Naive thymus-derived CD4-positive, alpha-beta T cell (primary cell): ENCODE data around the gene NACA. TPM values are rescaled to one million over a fixed set of nuclear protein-coding genes. Genes with fewer than 3 reads are reported as not detected.
A peak's percentile ranks its signal among the peaks of the same experiment; 100 is the strongest.
"Not testable (repeated sequence)": the region's sequence is repeated elsewhere in the genome, so short reads cannot be mapped to it uniquely, and the experiment has no call there.

ENCODE experiments used
- ATAC-seq: fragments of 150-1000 bp; cut with Tn5 transposase; 2 replicates; pipeline ENCODE4 v1.10.0; 2021; ENCODE audit warnings: mild to moderate bottlenecking, moderate library complexity
- CTCF ChIA-PET: fragments of 350-600 bp; sonication (Branson Sonifier 250); formaldehyde crosslinking; loops from one replicate; lab custom pipeline; 2021; ENCODE audit warnings: antibody characterized with exemption; lab: Charles Lee
- POLR2A ChIA-PET: fragments of 350-600 bp; sonication (Branson Sonifier 250); formaldehyde crosslinking; loops from one replicate; lab custom pipeline; 2021; ENCODE audit warnings: antibody characterized with exemption, inconsistent platforms; lab: Charles Lee
- DNase-seq, 9 donors: peaks; one replicate each; pipeline versions ENCODE4 v3.0.0 to v3.0.0-alpha.2; 2020 to 2022; ENCODE audit warnings: mixed read lengths in 1 of 9
- H3K27ac ChIP-seq: one replicate; pipeline ENCODE4 v1.7.0; 2013; ENCODE audit warnings: mild to moderate bottlenecking, low read depth, low read length, moderate library complexity
- H3K27me3 ChIP-seq, 2 donors: one replicate each; pipeline ENCODE4 v1.7.0; 2013; ENCODE audit warnings: low read length in 2 of 2, mild to moderate bottlenecking in 2 of 2, moderate library complexity in 2 of 2; ENCODE audit not compliant: control insufficient read depth in 2 of 2, insufficient read depth in 2 of 2
- H3K36me3 ChIP-seq, 3 experiments: 1 replicate in 2 of 3; 2 replicates in 1 of 3; pipeline ENCODE4 v1.7.0; 2013; ENCODE audit warnings: low read length in 3 of 3, mild to moderate bottlenecking in 3 of 3, moderate library complexity in 1 of 3; ENCODE audit not compliant: insufficient read depth in 3 of 3, control insufficient read depth in 2 of 3
- H3K4me1 ChIP-seq, 2 donors: one replicate each; pipeline ENCODE4 v1.7.0; 2013; ENCODE audit warnings: low read length in 2 of 2, mild to moderate bottlenecking in 2 of 2, moderate library complexity in 1 of 2; ENCODE audit not compliant: control insufficient read depth in 2 of 2, insufficient read depth in 2 of 2
- H3K4me3 ChIP-seq: 2 replicates; pipeline ENCODE4 v1.7.0; 2013; ENCODE audit warnings: mild to moderate bottlenecking, low read length
- H3K9me3 ChIP-seq, 3 experiments: 1 replicate in 2 of 3; 2 replicates in 1 of 3; pipeline ENCODE4 v1.7.0; 2013; ENCODE audit warnings: low read length in 3 of 3; ENCODE audit not compliant: control insufficient read depth in 2 of 3
- H3K27ac Mint-ChIP-seq, 9 donors: one replicate each; pipeline ENCODE4 v1.8.0; 2020 to 2022; ENCODE audit warnings: mixed read lengths in 9 of 9, mild to moderate bottlenecking in 8 of 9, moderate library complexity in 5 of 9, inconsistent platforms in 2 of 9
- H3K27me3 Mint-ChIP-seq, 5 donors: one replicate each; pipeline ENCODE4 v1.8.0; 2021 to 2022; ENCODE audit warnings: mixed read lengths in 5 of 5, mild to moderate bottlenecking in 1 of 5
- H3K36me3 Mint-ChIP-seq, 5 donors: one replicate each; pipeline ENCODE4 v1.8.0; 2020 to 2022; ENCODE audit warnings: mixed read lengths in 5 of 5, mild to moderate bottlenecking in 3 of 5, inconsistent platforms in 1 of 5
- H3K4me1 Mint-ChIP-seq, 7 donors: one replicate each; pipeline ENCODE4 v1.8.0; 2020 to 2022; ENCODE audit warnings: mixed read lengths in 7 of 7, mild to moderate bottlenecking in 3 of 7, inconsistent platforms in 1 of 7
- H3K4me3 Mint-ChIP-seq, 10 donors: one replicate each; pipeline ENCODE4 v1.8.0; 2020 to 2022; ENCODE audit warnings: mild to moderate bottlenecking in 10 of 10, mixed read lengths in 10 of 10, moderate library complexity in 6 of 10, inconsistent platforms in 2 of 10
- H3K9me3 Mint-ChIP-seq, 11 donors: one replicate each; pipeline ENCODE4 v1.8.0; 2020 to 2022; ENCODE audit warnings: mixed read lengths in 11 of 11, mild to moderate bottlenecking in 4 of 11, inconsistent platforms in 1 of 11, moderate library complexity in 1 of 11
- intact Hi-C, 2 donors: fragments of 100-400 bp; cut with micrococcal nuclease; formaldehyde crosslinking; loops; one replicate each; pipeline ENCODE4 v1.15.1; 2023
- polyA plus RNA-seq, 2 donors: library from polyadenylated mRNA; unstranded; fragments of 300-500 nt; fragmentation: Illumina TruSeq; gene quantifications; one replicate each; pipeline ENCODE4 v1.2.3, GENCODE V29; 2021
- total RNA-seq, 6 experiments: library from RNA in 5 of 6; stranded (reverse) in 5 of 6; gene quantifications; 1 replicate in 5 of 6; 2 replicates in 1 of 6; pipeline ENCODE4 v1.2.3 and lab custom pipeline; 2021 to 2026

Gene NACA
- total and polyA plus RNA-seq, 7 experiments from 2014 or later, result 834 to 1,626 (median 1,410) TPM

GRCh38 chr12:56749359-56749758 is 24.3 kb upstream of the NACA start:
- Histone ChIP-seq H3K36me3 (peaks cover 3 to 35% (median 13%) of the 10 kb centered on the region in 3 experiments), H3K9me3 (no peaks in the 10 kb centered on the region), H3K27ac (no peak overlapping the region), H3K4me1 (peaks cover 3 to 7% of the 10 kb centered on the region in 2 donors), H3K27me3 (no peaks in the 10 kb centered on the region), H3K4me3 (no peak overlapping the region)
- peaks cover 20 to 49% (median 40%) of the 10 kb centered on the region in 7 donors for H3K4me1 Mint-ChIP-seq
- H3K27ac Mint-ChIP-seq, result peak overlapping the region in 8 of 9 donors; percentile 28 to 93 (median 64)
- ChIA-PET POLR2A (interaction anchor here (0.7 to 1.3 kb wide), 3 partner anchors 24 to 590 kb away, joined by 3 to 4 read pairs (median 3); partner anchors contain the start of gene NACA), CTCF (interaction anchor here (0.6 to 1.2 kb wide), 2 partner anchors 67 to 314 kb away, joined by 5 to 8 read pairs; no protein-coding TSS in a partner anchor)
- H3K9me3 Mint-ChIP-seq, result no peaks in the 10 kb centered on the region
- intact Hi-C loops, result no loop called here
- H3K27me3 Mint-ChIP-seq, result no peaks in the 10 kb centered on the region
- H3K4me3 Mint-ChIP-seq, result peak overlapping the region in 3 of 10 donors; percentile 63 to 92 (median 72)
- ATAC-seq (no peak), DNase-seq (no peak)
- peaks cover 15 to 34% (median 26%) of the 10 kb centered on the region in 5 donors for H3K36me3 Mint-ChIP-seq

DNA sequence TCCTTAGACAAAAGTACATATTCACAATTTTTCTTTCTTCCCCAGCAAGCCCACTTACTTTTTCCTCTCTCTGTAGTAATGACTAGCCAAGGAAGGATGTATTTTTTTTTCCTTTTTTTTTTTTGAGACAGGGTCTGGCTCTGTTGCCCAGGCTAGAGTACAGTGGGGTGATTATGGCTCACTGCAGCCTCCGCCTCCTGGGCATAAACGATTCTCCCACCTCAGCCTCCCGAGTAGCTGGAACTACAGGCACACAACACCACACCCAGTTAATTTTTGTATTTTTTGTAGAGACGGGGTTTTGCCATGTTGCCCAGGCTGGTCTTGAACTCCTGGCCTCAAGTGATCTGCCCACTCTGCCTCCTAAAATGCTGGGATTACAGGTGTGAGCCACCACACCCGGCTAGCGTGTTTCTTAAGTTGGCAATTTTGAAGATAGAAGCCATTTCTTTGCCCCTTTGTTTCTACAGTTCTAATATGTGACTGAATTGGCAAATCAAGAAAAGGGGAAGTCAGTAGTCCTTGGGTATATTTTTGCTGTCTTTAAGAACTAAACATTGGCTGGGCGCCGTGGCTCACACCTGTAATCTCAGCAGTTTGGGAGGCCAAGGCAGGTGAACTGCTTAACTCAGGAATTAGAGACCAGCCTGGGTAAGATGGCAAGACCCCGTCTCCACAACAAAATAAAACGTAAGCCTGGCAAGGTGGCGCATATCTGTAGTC is 3.2 kb upstream of the NACA start:
- Mint-ChIP-seq H3K4me3 (no peak overlapping the region), H3K9me3 (no peaks in the 10 kb centered on the region), H3K4me1 (peaks cover 11 to 22% (median 18%) of the 10 kb centered on the region in 7 donors), H3K27ac (peak overlapping the region in 1 of 9 donors; percentile 19), H3K36me3 (peaks cover 4 to 31% (median 15%) of the 10 kb centered on the region in 5 donors), H3K27me3 (no peaks in the 10 kb centered on the region)
- H3K9me3 ChIP-seq, result no peaks in the 10 kb centered on the region
- peaks cover 10 to 12% of the 10 kb centered on the region in 2 donors for H3K4me1 ChIP-seq
- peaks cover 0 to 34% (median 0%) of the 10 kb centered on the region in 3 experiments for H3K36me3 ChIP-seq
- H3K4me3 ChIP-seq, result no peak overlapping the region
- no peaks in the 10 kb centered on the region for H3K27me3 ChIP-seq
- CTCF ChIA-PET, result no interaction called here
- POLR2A ChIA-PET, result interaction anchor here (4.0 kb wide), 1 partner anchor 41 kb away, joined by 104 read pairs; the partner anchor contains the start of gene PTGES3
- no peak for ATAC-seq
- intact Hi-C loops, result loop anchor here in 1 of 2 donors (5.0 to 10.0 kb wide), 2 partner anchors 797 to 901 kb away; partner anchors contain the start of genes DDIT3, DNAJC14 and MBD6
- DNase-seq, result no peak
- no peak overlapping the region for H3K27ac ChIP-seq

DNA sequence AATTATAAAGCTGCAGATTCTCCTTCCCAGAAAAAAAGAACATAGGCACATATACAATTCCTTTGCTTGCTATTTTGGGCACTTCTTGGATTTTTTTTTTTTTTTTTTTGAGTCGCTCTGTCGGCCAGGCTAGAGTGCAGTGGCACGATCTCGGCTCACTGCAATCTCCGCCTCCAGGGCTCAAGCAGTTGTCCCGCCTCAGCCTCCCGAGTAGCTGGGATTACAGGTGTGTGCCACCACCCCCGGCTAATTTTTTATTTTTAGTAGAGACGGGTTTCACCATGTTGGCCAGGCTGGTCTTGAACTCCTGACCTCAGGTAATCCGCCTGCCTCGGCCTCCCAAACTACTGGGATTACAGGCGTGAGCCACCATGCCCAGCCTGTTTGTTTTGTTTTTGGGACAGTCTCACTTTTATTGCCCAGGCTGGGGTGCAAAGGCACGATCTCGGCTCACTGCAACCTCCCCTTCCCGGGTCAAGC is 1.1 kb upstream of the NACA start:
- H3K9me3 ChIP-seq, H3K27me3 Mint-ChIP-seq, H3K27me3 ChIP-seq, ATAC-seq, H3K9me3 Mint-ChIP-seq, DNase-seq: not testable (repeated sequence)
- H3K36me3 ChIP-seq, result peaks cover 0 to 26% (median 0%) of the 10 kb centered on the region in 3 experiments
- ChIA-PET CTCF (interaction anchor here (0.5 to 1.7 kb wide), 5 partner anchors 25 to 125 kb away, joined by 3 to 6 read pairs (median 6); no protein-coding TSS in a partner anchor), POLR2A (interaction anchor here (0.8 to 4.0 kb wide), 20 partner anchors 10 to 967 kb away, joined by 3 to 104 read pairs (median 5); partner anchors contain the start of genes ATP5F1B, BAZ2A, ORMDL2 and OS9)
- H3K4me3 ChIP-seq, result peak overlapping the region; percentile 100
- peaks cover 29 to 32% of the 10 kb centered on the region in 2 donors for H3K4me1 ChIP-seq
- H3K27ac ChIP-seq, result peak overlapping the region; percentile 87
- Mint-ChIP-seq H3K27ac (peak overlapping the region; percentile 94 to 100 (median 98)), H3K4me1 (peaks cover 28 to 42% (median 38%) of the 10 kb centered on the region in 7 donors), H3K4me3 (peak overlapping the region; percentile 94 to 100 (median 97)), H3K36me3 (peaks cover 4 to 40% (median 11%) of the 10 kb centered on the region in 5 donors)
- intact Hi-C loops, result loop anchor here in 1 of 2 donors (5.0 to 10.0 kb wide), 2 partner anchors 799 to 899 kb away; partner anchors contain the start of genes DDIT3, DNAJC14 and MBD6

DNA sequence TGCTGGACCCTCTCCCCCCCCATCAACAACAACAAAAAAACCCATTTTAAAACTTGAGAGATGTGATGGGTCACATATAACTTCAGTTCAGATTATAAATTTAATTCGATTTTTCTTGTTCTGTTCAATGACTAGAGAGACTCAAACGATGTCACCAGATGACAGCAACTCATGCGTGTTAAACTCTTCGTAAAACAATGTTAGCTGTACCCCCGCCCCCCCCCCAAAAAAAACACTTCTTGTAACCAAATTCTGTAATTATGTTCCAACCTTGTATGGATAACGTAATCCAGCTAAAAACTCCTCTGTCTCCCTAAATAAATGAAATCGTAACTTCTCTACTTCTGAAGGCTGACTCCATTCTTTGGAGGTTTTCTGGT is 614 bp upstream of the NACA start:
- CTCF ChIA-PET, result interaction anchor here (0.5 to 1.7 kb wide), 5 partner anchors 26 to 124 kb away, joined by 3 to 6 read pairs (median 6); no protein-coding TSS in a partner anchor
- H3K27ac ChIP-seq, result peak overlapping the region; percentile 87
- no peaks in the 10 kb centered on the region for H3K9me3 Mint-ChIP-seq
- POLR2A ChIA-PET, result interaction anchor here (0.6 to 4.0 kb wide), 32 partner anchors 9 to 968 kb away, joined by 3 to 104 read pairs (median 4); partner anchors contain the start of genes ATP5F1B, BAZ2A, ORMDL2 and OS9
- no peaks in the 10 kb centered on the region for H3K9me3 ChIP-seq
- no peaks in the 10 kb centered on the region for H3K27me3 ChIP-seq
- peaks cover 35 to 37% of the 10 kb centered on the region in 2 donors for H3K4me1 ChIP-seq
- H3K4me3 ChIP-seq, result peak overlapping the region; percentile 100
- DNase-seq (no peak), ATAC-seq (no peak)
- no peaks in the 10 kb centered on the region for H3K27me3 Mint-ChIP-seq
- peaks cover 33 to 47% (median 43%) of the 10 kb centered on the region in 7 donors for H3K4me1 Mint-ChIP-seq
- H3K27ac Mint-ChIP-seq, result peak overlapping the region; percentile 94 to 100 (median 98)
- peaks cover 0 to 26% (median 0%) of the 10 kb centered on the region in 3 experiments for H3K36me3 ChIP-seq
- peak overlapping the region; percentile 94 to 100 (median 97) for H3K4me3 Mint-ChIP-seq
- peaks cover 4 to 43% (median 11%) of the 10 kb centered on the region in 5 donors for H3K36me3 Mint-ChIP-seq
- intact Hi-C loops, result loop anchor here (1.0 to 10.0 kb wide), 17 partner anchors 27 to 1027 kb away; partner anchors contain the start of genes DDIT3 (in 2 of the 2), NEMP1 (in 2 of the 2), PRIM1 (in 2 of the 2) and PTGES3 (in 2 of the 2)

- Histone ChIP-seq H3K9me3 (no peaks in the 10 kb centered on the region), H3K4me3 (peak overlapping the region; percentile 100), H3K27ac (peak overlapping the region; percentile 87), H3K27me3 (no peaks in the 10 kb centered on the region), H3K4me1 (peaks cover 45 to 48% of the 10 kb centered on the region in 2 donors), H3K36me3 (peaks cover 3 to 32% (median 10%) of the 10 kb centered on the region in 3 experiments)
- Mint-ChIP-seq H3K36me3 (peaks cover 0 to 51% (median 12%) of the 10 kb centered on the region in 5 donors), H3K27me3 (no peaks in the 10 kb centered on the region), H3K27ac (peak overlapping the region; percentile 94 to 100 (median 98)), H3K4me3 (peak overlapping the region; percentile 94 to 100 (median 97)), H3K9me3 (no peaks in the 10 kb centered on the region), H3K4me1 (peaks cover 44 to 58% (median 54%) of the 10 kb centered on the region in 7 donors)
- intact Hi-C loops, result loop anchor here (2.0 to 10.0 kb wide), 5 partner anchors 88 to 1028 kb away; partner anchors contain the start of genes CDK4 (in 1 of the 2), DDIT3 (in 1 of the 2), MBD6 (in 1 of the 2) and NAB2 (in 1 of the 2)
- no peak for ATAC-seq
- no peak for DNase-seq
- ChIA-PET POLR2A (interaction anchor here (0.7 to 4.0 kb wide), 15 partner anchors 8 to 684 kb away, joined by 3 to 104 read pairs (median 9); partner anchors contain the start of genes ATP5F1B, PRIM1 and PTGES3), CTCF (interaction anchor here (0.6 to 1.7 kb wide), 3 partner anchors 36 to 97 kb away, joined by 3 to 9 read pairs (median 5); partner anchors contain the start of gene PTGES3)
These were observed 463 bp downstream of the NACA start for GRCh38 chr12:56724701-56724971.
